Neural cell (in vitro differentiated cells): ENCODE results near the gene PRR33. TPM values are rescaled to one million over a fixed set of nuclear protein-coding genes. Genes with fewer than 3 reads are reported as not detected.

ENCODE experiments used
- H2AFZ ChIP-seq: fragments of 200-600, 300-800 bp; sonication (generic), shearing (Covaris generic); 2 replicates; pipeline ENCODE4 v1.6.0; 2014; ENCODE audit warnings: low read depth, mild to moderate bottlenecking, antibody characterized with exemption, low read length, moderate library complexity
- H3F3A ChIP-seq: fragments of 200-600 bp; shearing (Covaris generic); 2 replicates; pipeline ENCODE4 v1.6.1; 2016; ENCODE audit warnings: mild to moderate bottlenecking, moderate library complexity, mixed read lengths, antibody characterized with exemption, low read length; ENCODE audit not compliant: insufficient read depth, poor library complexity, severe bottlenecking
- H3K27ac ChIP-seq: fragments of 200-600, 300-800 bp; sonication (generic), shearing (Covaris generic); 2 replicates; pipeline ENCODE4 v1.5.1; 2014; ENCODE audit warnings: mild to moderate bottlenecking, low read length, moderate library complexity
- H3K27me3 ChIP-seq: fragments of 300-800, 200-600 bp; sonication (generic), shearing (Covaris generic); 2 replicates; pipeline ENCODE4 v1.6.0; 2014; ENCODE audit warnings: mild to moderate bottlenecking, low read depth, low read length, moderate library complexity; ENCODE audit not compliant: insufficient read depth
- H3K36me3 ChIP-seq: fragments of 300-800, 200-600 bp; sonication (generic), shearing (Covaris generic); 2 replicates; pipeline ENCODE4 v1.5.1; 2014; ENCODE audit warnings: mild to moderate bottlenecking, antibody characterized with exemption, low read length, moderate library complexity; ENCODE audit not compliant: insufficient read depth
- H3K4me2 ChIP-seq: fragments of 300-800, 200-600 bp; sonication (generic), shearing (Covaris generic); 2 replicates; pipeline ENCODE4 v1.6.0; 2014; ENCODE audit warnings: mild to moderate bottlenecking, low read length
- H3K4me3 ChIP-seq: fragments of 300-800, 200-600 bp; sonication (generic), shearing (Covaris generic); 2 replicates; pipeline ENCODE4 v1.5.1; 2014; ENCODE audit warnings: mild to moderate bottlenecking, low read length, moderate library complexity
- H3K79me2 ChIP-seq: fragments of 200-600 bp; shearing (Covaris generic); replicated peaks from 2 replicates; pipeline ENCODE4 v1.6.0; 2014; ENCODE audit warnings: mild to moderate bottlenecking, low read length, moderate library complexity; ENCODE audit not compliant: insufficient read depth
- H3K9ac ChIP-seq: fragments of 300-800, 200-600 bp; sonication (generic), shearing (Covaris generic); 2 replicates; pipeline ENCODE4 v1.6.1; 2016; ENCODE audit warnings: mild to moderate bottlenecking, low read length, mixed read lengths
- H3K9me2 ChIP-seq: fragments of 200-600 bp; shearing (Covaris generic); 2 replicates; pipeline ENCODE4 v1.6.1; 2016; ENCODE audit warnings: mild to moderate bottlenecking, low read length, mixed read lengths; ENCODE audit not compliant: insufficient read depth
- H3K9me3 ChIP-seq: fragments of 200-600, 300-800 bp; sonication (generic), shearing (Covaris generic); 2 replicates; pipeline ENCODE4 v1.6.1; 2016; ENCODE audit warnings: mild to moderate bottlenecking, mixed run types, low read length, moderate library complexity, mixed read lengths
- H4K20me1 ChIP-seq: fragments of 200-600 bp; shearing (Covaris generic); 2 replicates; pipeline ENCODE4 v1.6.1; 2016; ENCODE audit warnings: mild to moderate bottlenecking, mixed run types; ENCODE audit not compliant: insufficient read depth
- CTCF ChIP-seq: fragments of 450-650 bp; IDR thresholded peaks from 2 replicates; pipeline ENCODE4 v1.5.1; 2014; ENCODE audit warnings: antibody characterized with exemption, mild to moderate bottlenecking, moderate library complexity; ENCODE audit not compliant: poor library complexity, severe bottlenecking
- EP300 ChIP-seq: fragments of 450-650 bp; conservative IDR thresholded peaks from 2 replicates; pipeline ENCODE4 v1.6.1; 2014; ENCODE audit warnings: antibody characterized with exemption, mild to moderate bottlenecking, moderate library complexity; ENCODE audit not compliant: poor library complexity, severe bottlenecking
- EZH2 ChIP-seq: fragments of 200-600, 300-800 bp; shearing (Covaris generic), sonication (generic); IDR thresholded peaks from 2 replicates; pipeline ENCODE4 v1.6.1; 2014; ENCODE audit warnings: antibody characterized with exemption, low read length, borderline replicate concordance, mild to moderate bottlenecking; ENCODE audit not compliant: insufficient read depth, poor library complexity, severe bottlenecking
- MXI1 ChIP-seq: fragments of 450-650 bp; conservative IDR thresholded peaks from 2 replicates; pipeline ENCODE4 v1.6.1; 2014; ENCODE audit warnings: antibody characterized with exemption, mild to moderate bottlenecking; ENCODE audit not compliant: poor library complexity, severe bottlenecking
- POLR2AphosphoS5 ChIP-seq: IDR thresholded peaks from 2 replicates; pipeline ENCODE4 v1.6.1; 2012
- RAD21 ChIP-seq: fragments of 450-650 bp; conservative IDR thresholded peaks from 2 replicates; pipeline ENCODE4 v1.6.1; 2014; ENCODE audit warnings: antibody characterized with exemption, mild to moderate bottlenecking, moderate library complexity
- REST ChIP-seq: IDR thresholded peaks from 2 replicates; pipeline ENCODE4 v1.6.1; 2012; ENCODE audit warnings: borderline replicate concordance
- SMC3 ChIP-seq: fragments of 450-650 bp; conservative IDR thresholded peaks from 2 replicates; pipeline ENCODE4 v1.6.1; 2014; ENCODE audit warnings: antibody characterized with exemption, mild to moderate bottlenecking, moderate library complexity; ENCODE audit not compliant: poor library complexity
- TAF1 ChIP-seq: IDR thresholded peaks from 2 replicates; pipeline ENCODE4 v1.6.1; 2012; ENCODE audit warnings: low read depth
- polyA plus RNA-seq: library from polyadenylated mRNA; depleted of rRNA; stranded (reverse); fragments of >200 nt; gene quantifications from 2 replicates; pipeline ENCODE4 v1.2.3, GENCODE V29; 2014

Gene PRR33
- polyA plus RNA-seq, 1 donor from 2014 or later = not detected

- H3K9me2 ChIP-seq = no peaks in the 10 kb centered on the region
- TF ChIP-seq POLR2AphosphoS5 (no peak), TAF1 (no peak), EP300 (no peak), REST (no peak), EZH2 (no peak), RAD21 (no peak), MXI1 (no peak), SMC3 (no peak), CTCF (no peak)
- H2AFZ ChIP-seq = no peak overlapping the region
Observed at GRCh38 chr11:1936781-1937615, 45.3 kb upstream of the PRR33 start.

GRCh38 chr11:1936072-1936780 lies 44.5 kb upstream of the PRR33 start:
- TF ChIP-seq POLR2AphosphoS5 (no peak), MXI1 (no peak), TAF1 (no peak), SMC3 (no peak), REST (no peak)
- H3K9me3 ChIP-seq = no peaks in the 10 kb centered on the region
- no peak overlapping the region for H3K27ac ChIP-seq
- no peaks in the 10 kb centered on the region for H3K79me2 ChIP-seq
- H4K20me1 ChIP-seq = no peaks in the 10 kb centered on the region
- no peaks in the 10 kb centered on the region for H3K9me2 ChIP-seq
- H3K4me3 ChIP-seq = no peak overlapping the region
- H3K9ac ChIP-seq = no peak overlapping the region
- no peaks in the 10 kb centered on the region for H3K36me3 ChIP-seq
- no peaks in the 10 kb centered on the region for H3K27me3 ChIP-seq
- no peaks in the 10 kb centered on the region for H3F3A ChIP-seq
- H3K4me2 ChIP-seq = no peak overlapping the region
- H2AFZ ChIP-seq = no peak overlapping the region

More at GRCh38 chr11:1936781-1937615, 45.3 kb upstream of the PRR33 start:
- Histone ChIP-seq H3K36me3 (no peaks in the 10 kb centered on the region), H3K79me2 (no peaks in the 10 kb centered on the region), H3K4me3 (no peak overlapping the region), H3F3A (no peaks in the 10 kb centered on the region), H4K20me1 (no peaks in the 10 kb centered on the region), H3K27me3 (no peaks in the 10 kb centered on the region), H3K4me2 (no peak overlapping the region), H3K9ac (no peak overlapping the region), H3K27ac (no peak overlapping the region), H3K9me3 (no peaks in the 10 kb centered on the region)
